Stimulated activated CD8-positive, alpha-beta memory T cell treated with anti-CD3 and anti-CD28 coated beads, Interleukin-7, amount 100 ng/mL, for 4 hours (primary cell): Measurements from ENCODE around the gene HIVEP1.
"Not testable (repeated sequence)": the region's sequence is repeated elsewhere in the genome, so short reads cannot be mapped to it uniquely, and the experiment has no call there.

Experiments
- DNase-seq, 2 donors: peaks; one replicate each; pipeline ENCODE4 v3.0.0-alpha.2; 2020; ENCODE audit warnings: low read depth in 2 of 2

HIVEP1 gene

DNA sequence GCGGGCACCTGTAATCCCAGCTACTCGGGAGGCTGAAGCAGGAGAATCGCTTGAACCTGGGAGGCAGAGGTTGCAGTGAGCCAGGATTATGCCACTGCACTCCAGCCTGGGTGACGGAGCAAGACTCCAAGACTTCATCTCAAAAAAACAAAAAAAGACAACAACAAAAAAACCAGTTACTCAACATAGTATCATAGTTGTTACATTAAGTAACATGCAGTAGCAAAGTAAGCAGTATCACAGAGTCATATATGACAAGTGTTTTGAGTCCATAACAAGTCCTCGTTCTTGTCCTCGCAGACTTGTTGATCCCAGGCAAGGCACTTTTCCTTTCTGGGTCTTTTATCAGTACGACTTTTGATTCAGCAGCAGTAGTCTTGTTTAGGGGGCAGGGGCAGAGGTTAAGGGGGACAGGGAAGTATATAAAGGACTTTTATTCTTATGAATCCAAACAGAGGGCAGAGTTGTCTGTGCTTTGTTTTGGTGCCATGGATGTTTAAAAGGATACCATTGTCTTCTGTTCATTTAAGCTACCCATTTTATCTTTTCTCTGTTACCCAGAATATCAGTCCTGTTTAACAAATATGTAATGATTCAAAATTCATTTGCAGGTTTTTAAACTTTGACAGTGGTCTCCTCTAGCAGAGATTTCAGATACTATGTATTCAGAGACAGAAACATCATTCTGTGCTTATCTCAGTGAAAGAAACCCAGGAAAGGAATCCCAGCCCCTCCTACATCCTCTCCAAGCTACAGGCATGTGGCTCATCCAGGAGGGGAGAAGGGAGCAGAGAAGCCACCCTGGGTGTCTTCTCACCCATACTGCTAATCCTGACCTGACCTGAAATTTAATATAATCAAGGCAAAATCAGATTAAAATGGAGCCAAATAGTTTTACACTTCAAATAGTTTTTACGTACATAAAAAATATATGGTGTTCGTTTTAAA lies 140.2 kb downstream of the HIVEP1 start:
- no peak for DNase-seq

DNA sequence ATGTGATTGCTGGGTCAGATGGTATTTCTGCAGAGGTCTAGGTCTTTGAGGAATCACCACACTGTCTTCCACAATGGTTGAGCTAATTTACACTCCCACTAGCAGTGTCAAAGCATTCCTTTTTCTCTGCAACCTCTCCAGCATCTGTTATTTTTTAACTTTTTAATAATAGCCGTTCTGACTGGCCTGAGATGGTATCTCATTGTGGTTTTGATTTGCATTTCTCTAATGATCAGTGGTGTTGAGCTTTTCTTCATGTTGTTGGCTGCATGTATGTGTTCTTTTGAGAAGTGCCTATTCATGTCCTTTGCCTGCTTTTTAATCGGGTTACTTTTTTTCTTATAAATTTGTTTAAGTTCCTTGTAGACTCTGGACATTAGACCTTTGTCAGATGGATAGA lies 143.7 kb downstream of the HIVEP1 start:
- DNase-seq: not testable (repeated sequence)

DNA sequence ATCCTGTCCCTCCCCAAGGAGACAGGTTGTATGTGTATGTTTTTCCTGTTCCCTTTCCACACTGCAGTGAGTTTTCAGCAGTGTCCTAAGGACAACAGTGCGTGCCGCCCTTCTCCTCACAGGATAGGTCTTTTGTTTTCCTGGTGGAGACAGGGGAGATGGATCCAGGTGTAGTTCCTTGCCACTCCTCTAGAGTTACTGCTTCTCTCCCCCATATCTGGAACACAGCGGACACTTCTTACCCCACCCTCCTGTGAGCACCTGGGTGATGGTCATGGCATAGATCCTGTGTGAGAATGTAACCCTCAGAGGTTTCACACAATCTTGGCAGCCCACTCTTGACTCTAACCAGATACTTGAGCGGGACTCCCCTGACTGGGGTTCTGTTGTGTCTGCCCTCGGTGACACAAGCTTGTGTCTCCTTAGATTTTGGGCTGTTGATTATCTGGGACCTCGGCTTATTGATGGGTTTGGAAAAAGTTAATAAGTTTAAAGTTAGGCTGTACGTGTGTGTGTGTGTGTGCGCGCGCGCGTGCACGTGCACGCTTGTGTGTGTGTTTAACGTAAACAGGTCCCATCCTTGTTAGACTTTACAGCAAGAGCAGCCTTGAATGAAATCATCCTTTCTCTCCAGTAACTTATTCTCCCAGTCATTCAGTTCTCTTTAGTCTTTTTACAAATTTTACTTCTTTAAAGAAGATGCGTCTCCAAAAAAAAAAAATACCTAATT lies 146.7 kb downstream of the HIVEP1 start:
- DNase-seq: no peak

DNA sequence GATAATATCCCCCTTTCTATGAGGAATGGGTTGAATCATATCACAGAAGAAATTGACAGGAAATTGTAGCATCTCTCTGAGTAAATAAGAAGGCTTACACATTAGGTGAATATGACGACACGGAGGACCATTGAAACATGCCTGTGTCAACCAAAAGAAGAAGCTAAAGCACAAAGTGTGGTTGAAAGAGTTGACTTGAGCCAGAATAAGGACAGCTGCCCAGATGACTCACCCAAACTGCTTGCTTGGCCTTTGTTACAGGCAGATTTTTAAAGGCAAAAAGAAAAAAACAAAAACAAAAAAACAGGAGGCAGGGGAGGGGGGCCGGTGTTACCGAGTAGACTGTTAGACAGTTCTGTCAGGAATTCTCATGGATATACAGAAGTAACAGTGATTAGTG lies 148.2 kb downstream of the HIVEP1 start:
- no peak for DNase-seq

DNA sequence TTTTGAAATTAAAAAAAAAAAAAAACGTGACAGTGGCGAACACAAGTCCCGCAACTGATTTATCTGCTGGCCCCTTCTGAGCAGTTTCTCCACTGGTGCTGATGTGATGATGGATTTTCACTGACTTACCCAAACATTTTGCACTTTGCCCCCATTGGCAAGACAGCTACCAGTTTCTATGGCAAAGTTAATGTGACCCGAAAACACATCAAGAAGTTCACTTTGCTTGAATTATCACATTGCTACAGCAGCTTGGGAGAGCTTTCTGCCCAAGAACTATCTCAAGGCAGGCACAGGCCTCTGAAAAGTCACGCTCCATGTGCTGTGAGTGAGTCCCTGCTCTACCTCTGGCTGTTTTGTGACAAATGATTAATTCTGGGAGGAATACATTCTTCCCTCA lies 150.1 kb downstream of the HIVEP1 start:
- DNase-seq: no peak

DNA sequence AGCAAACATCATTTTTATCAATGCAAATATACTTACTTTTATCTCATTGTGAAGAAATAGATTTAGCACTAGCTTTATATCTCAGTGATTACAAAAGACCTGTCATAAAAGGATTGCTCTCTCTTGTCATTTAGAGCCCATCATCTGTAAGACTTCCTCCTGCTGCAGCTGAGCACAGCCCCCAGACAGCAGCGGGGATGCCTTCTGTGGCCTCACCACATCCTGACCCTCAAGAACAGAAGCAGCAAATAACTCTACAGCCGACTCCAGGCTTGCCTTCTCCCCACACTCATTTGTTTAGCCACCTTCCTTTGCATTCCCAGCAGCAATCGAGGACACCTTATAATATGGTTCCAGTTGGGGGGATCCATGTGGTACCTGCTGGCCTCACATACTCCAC lies 151.0 kb downstream of the HIVEP1 start:
- peak; percentile 8 for DNase-seq

DNA sequence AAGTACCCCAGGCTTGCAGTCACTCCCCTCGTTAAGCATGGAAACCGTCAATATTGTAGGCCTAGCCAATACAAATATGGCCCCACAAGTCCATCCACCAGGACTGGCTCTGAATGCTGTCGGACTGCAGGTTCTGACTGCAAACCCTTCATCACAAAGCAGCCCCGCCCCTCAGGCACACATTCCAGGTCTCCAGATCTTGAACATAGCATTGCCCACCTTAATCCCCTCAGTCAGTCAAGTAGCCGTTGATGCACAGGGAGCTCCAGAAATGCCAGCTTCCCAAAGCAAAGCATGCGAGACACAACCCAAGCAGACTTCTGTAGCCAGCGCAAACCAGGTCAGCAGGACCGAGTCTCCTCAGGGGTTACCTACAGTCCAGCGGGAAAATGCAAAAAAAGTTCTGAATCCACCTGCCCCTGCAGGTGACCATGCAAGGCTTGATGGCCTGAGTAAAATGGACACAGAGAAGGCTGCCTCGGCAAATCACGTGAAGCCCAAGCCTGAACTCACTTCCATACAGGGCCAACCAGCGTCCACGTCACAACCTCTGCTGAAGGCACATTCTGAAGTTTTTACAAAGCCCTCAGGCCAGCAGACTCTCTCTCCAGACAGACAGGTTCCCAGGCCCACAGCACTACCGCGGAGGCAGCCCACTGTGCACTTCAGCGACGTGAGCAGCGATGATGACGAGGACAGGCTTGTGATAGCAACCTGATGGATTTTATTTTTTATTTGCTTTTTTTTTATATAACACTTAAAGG lies 151.8 kb downstream of the HIVEP1 start:
- no peak for DNase-seq

DNA sequence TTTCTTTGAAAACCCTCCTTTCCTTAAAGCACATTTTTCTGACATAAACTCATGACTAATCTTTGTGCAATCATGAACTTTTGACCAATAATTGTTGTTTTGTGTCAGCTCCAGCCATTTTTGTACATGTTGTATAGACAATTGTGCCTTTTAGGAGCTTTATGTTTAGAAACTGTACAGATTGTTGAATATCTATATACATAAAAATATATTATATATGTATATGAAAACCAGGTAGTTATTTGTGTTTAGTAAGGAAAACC lies 152.3 kb downstream of the HIVEP1 start:
- no peak for DNase-seq

DNA sequence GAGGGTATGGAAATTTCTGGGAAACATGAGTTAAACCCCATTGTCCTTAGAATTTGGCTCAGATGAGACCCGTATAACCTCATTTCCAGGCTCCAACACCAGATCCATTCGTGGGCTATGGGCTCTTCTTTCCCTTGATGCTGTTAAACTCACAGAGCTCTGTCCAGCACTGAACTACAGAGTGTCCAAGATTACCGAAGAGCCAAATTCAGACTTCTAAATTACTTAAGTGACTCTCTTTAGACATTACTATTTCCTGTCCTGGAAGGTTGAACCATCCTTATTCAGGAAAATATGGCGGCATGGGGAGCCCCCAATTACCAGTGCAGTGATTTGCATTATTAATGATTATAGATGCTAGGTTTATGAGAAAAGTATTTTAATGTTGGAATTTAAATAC lies 153.2 kb downstream of the HIVEP1 start:
- DNase-seq: no peak

DNA sequence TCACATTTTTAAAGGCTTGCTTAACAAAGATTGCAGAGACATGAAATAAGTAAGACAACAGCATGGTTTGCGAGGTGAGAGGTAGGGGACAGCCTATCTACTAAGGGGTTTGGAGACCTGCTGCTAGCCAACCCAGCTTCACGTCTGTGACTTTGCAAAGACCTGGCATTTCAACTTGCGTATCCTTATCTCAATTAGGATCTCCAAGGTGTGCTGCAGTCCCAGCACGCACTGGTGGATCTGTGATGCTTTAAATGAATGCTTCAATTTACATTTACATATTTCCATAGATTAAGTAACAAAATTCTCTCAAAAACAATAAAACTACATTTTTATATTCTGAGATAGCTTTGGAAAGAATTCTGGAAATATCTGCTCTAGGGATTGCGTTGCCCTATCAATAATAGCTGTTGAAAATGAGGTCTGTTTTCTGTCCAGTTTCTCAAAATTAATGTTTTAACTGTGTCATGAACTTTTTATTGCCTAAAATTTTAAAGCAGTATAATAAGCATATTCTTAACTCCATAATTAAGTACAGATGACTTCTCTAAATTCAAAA lies 153.7 kb downstream of the HIVEP1 start:
- no peak for DNase-seq

DNA sequence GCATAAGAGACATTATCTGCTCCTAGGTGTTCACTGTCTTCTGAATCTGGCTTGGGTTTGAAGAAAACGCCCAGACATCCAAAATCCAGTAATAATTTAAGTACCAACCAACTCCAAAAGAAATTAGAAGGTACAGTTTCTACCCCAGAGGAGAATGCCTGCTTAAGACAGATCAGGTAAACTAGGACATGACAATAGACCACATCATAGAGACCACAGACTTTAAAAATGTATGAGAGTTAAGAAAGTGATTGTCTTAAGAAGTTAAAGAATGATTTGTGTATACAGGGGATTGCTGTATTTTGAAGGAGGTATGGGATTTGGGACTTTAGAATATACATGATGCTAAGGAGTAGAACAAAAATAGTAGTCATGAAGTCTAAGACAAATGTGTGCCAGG lies 157.3 kb downstream of the HIVEP1 start:
- no peak for DNase-seq

DNA sequence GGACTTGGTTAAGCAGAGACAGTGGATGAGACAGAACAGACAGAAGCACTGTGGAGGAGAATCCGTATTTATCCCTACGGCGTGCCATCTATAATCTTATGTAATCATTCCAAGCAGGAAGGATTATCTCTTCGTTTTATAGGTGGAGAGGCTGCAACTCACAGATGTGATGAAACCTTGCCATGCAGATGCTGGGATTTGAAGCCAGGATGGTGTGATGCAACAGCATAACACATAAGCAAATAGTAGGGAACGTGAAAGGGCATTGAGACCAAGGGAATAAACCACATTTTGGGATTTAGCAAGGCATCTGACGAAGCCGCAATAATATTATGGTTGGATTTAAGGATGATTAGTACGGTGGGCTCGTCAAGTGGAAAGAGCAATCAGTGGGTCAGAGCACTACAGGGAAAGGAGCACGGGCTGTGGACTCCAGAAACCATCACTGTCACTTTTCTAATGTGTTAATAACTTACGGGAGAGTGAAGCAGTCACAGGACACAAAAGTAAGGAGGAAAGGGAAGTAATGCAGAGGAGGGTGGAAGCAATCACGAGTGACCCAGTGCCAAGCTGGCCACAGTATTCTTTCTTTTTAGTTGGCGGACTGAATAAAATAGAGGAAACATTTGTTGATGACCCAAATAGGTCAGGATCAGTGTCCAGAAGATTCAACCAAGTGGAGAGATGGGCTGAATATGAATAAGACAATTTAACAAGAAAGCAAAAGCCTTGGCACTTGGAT lies 158.4 kb downstream of the HIVEP1 start:
- DNase-seq: no peak

DNA sequence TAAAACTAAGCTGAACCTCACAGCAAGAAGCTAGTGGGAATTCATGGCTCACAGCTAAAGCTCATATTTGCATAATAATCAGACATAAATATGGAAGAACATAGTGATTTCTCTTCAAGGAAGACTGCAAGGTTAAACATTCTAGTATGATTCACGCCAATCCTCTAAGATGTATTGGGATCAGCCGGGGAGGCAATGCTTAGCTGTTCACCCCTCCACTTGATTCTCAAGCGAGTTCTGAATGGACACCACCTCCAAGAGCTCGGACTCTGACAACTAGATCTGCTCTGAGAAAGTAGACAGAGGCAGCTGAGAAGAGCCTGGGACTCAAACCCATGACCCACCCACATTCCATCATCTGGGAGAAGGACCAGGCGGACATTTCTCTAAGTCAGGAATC lies 159.6 kb downstream of the HIVEP1 start:
- no peak for DNase-seq

DNA sequence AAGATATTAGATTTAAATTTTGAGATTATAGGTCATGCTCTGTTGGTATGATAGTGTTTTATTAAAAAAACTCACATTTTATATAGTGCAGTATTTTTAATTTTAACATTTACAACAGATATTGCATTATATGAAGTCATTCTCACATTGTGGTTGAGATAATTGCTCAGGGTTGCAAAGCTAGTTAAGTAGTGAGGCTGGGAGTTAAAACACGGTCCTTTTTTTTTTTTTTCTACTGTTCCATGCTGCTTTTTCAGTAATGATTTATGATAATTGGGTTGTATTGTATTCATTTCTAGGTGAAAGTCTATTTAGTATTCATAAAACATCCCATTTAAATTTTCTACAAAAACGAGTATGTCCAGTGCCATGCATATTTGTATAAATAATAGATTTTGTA lies 160.5 kb downstream of the HIVEP1 start:
- DNase-seq: no peak

DNA sequence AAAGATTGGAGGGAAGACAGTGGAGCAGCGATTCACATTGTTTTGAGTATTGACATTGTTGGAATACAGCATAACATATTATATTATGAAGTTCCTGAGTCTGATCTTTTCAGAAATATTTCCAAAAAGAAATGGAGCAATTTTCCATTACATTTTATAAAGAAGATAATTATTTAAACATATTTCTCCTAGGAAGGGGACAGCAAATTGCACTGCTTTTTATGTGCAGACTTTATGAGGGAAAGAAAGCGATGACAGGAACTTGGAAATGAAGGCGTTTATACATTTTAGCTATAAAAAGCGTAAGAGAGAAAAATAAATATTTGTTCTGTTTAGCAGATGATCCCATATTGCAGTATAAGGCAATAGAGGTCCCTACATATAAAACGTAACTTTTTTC lies 161.1 kb downstream of the HIVEP1 start:
- DNase-seq: no peak

DNA sequence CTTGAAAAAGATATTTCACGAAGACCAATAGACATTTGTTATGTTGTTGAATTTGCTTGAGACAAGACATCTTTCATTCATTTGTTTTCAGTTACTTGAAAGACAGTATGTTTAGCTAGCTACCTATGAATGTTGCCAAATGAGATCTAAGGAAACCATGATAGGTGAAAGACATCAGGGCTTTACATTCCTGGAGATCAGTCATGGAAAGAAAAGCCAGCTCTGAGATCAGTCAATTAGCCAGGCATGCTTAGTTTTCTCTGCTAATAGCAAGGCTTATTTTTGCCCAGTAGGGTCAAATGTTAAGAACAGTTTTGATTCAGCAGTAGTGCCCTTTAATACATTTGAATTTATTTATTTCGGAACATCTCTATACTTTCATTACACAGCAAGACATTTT lies 161.5 kb downstream of the HIVEP1 start:
- no peak for DNase-seq

DNA sequence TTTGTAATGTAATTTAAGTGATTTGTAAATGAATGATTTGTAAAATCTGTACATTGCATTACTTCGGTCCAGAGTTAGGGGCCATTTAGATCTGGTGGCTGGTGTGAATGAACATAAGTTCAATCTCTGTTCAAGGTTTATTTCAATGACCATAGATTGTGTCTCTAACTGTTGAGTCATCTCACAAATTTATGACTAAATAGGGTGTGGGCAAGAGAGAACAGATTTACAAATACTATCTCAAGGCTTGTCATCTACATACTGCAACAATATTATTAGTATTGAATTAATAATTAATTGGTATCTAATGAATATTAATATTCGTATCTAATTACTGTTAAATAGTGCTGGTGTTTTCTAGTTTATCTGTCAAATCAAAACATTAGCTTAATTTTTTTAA lies 162.8 kb downstream of the HIVEP1 start:
- DNase-seq: no peak

DNA sequence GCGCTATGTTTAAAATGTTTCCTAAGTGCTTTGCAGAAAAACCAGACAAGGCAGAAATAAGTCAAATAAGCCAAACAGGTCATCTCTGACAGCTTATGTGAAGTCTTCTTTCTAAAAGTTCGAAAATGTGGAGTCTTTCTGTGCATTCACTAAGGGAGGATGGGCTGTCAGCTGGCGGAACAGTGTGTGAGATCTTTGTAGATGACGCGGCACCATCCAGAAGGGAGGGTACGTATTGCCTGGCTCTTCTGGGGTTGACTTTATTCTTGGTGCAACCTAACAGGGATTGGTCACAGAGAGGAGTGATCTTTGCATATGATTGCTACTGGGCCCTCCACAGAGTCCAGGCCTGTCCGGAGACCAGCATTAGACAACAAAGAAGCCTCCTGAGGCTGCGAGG lies 163.5 kb downstream of the HIVEP1 start:
- no peak for DNase-seq

DNA sequence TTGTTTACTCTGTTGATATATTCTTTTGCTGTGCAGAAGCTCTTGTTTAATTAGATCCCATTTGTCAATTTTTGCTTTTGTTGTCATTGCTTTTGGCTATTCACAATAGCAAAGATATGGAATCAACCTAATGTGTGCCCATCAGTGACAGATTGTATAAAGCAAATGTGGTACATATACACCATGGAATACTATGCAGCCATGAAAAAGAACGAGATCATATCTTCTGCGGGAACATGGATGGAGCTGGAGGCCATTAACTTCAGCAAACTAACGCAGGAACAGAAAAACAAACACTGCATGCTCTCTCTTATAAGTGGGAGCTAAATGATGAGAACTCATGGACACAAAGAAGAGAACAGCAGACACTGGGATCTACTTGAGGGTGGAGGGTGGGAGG lies 164.7 kb downstream of the HIVEP1 start:
- not testable (repeated sequence) for DNase-seq

DNA sequence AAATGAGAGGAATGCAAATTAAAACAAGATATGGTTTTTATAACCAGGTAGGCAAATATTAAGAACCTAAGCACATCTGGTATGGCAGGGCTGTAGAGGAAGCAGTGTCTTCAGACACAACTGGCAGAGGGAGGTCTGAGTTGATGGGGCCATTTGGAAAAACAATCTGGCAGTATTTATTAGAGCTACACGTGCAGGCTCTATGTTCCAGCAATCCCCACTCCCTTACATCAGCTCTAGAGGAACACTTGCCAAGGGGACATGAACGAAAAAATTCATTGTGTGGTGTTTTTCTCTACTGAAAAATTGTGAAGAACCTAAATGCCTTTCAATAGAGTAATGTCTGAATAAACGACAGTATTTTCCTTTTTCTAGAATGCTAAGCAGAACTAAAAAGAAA lies 166.4 kb downstream of the HIVEP1 start:
- DNase-seq: no peak

DNA sequence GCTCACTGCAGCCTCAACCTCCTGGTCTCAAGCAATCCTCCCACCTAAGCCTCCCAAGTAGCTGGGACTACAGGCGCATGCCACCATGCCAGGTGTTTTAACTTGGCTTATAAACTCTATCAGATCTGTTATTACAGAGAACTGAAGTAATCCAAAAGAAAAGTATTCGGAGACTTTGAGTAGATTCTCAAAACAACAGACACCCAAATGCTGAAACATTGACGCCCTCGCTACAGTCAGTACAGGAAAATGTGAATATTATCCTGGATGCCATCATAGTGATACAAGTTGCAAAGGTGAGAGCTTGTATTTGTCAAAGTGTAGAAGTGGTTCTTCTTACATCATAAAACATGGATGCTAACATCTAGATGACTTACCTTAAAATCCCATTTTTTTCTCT lies 169.4 kb downstream of the HIVEP1 start:
- no peak for DNase-seq

DNA sequence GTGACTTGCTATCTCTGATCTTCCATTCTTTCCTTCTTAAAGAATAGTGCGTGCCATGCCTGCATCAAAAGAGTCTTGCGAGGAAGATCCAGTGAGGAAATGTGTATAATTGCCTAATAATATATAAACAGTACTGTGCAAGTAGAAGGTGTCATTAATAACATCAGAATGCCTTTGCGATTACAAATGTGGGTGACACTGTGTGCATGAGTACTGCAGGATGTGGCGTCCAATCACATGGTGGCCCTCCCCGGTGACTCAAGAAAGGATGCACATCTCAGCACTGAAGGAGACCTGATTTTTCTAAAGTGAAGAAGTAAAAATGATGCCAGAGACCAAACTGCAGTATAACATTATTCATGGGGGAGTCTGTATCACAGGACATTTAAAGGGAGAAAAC lies 170.6 kb downstream of the HIVEP1 start:
- DNase-seq: no peak
